Body of pancreas (tissue), 4 donors: Measurements from ENCODE around the gene PSMD11.

ENCODE experiments used
- CTCF ChIP-seq, 7 experiments: fragments of 450-650 bp in 4 of 7; fragments of 200-600 bp in 3 of 7; sonication (generic) in 3 of 7; IDR thresholded peaks; one replicate each; pipeline ENCODE4 v1.5.1; 2016 to 2019; ENCODE audit warnings: antibody characterized with exemption in 7 of 7
- POLR2A ChIP-seq, 3 donors: fragments of 450-650 bp; IDR thresholded peaks; one replicate each; pipeline ENCODE4 v1.6.1; 2016; ENCODE audit warnings: antibody characterized with exemption in 3 of 3, mild to moderate bottlenecking in 2 of 3

- TF ChIP-seq CTCF (IDR thresholded peaks at IDR 0.05) (no peak), POLR2A (IDR thresholded peaks at IDR 0.05) (no peak)
Observed at GRCh38 chr17:32463304-32463703, 19.0 kb downstream of the PSMD11 start.
